OCI-LY7 (cell line): ENCODE results near the gene TXNDC2.
"Not testable (repeated sequence)": the region's sequence is repeated elsewhere in the genome, so short reads cannot be mapped to it uniquely, and the experiment has no call there.

ENCODE experiments used
- EZH2phosphoT487 ChIP-seq: fragments of 200-600 bp; sonication (generic); IDR thresholded peaks from 2 replicates; pipeline ENCODE4 v1.6.1; 2018; ENCODE audit warnings: low read depth, borderline replicate concordance, mild to moderate bottlenecking, mixed run types, antibody characterized with exemption, low read length, moderate library complexity, mixed read lengths
- TF ChIP-seq, protein P1 (sequence below): fragments of 200-600 bp; sonication (generic); conservative IDR thresholded peaks from 2 replicates; pipeline ENCODE4 v1.5.1; 2014; ENCODE audit warnings: mild to moderate bottlenecking, antibody characterized with exemption, low read length, moderate library complexity, mixed read lengths

DNA sequence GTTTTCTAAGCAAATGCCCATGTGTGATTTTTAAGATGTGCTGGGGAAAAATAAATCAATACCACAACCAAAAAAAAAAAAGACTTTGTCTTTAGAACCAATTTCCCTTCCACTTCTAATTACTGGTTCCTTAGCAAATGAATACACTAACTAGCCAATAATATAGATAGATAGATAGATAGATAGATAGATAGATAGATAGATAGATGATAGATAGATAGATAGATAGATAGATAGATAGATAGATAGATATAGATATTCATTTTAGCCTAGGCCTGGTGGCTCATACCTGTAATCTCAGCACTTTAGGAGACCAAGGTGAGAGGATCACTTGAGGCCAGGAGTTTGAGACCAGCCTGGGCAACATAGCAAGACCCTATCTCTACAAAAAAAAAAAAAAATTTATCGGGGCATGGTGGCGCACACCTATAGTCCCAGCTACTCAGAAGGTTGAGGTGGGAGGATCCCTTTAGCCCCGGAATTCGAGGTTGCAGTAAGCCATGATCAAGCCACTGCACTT is 28.2 kb upstream of the TXNDC2 start:
- TF ChIP-seq, protein P1, sequence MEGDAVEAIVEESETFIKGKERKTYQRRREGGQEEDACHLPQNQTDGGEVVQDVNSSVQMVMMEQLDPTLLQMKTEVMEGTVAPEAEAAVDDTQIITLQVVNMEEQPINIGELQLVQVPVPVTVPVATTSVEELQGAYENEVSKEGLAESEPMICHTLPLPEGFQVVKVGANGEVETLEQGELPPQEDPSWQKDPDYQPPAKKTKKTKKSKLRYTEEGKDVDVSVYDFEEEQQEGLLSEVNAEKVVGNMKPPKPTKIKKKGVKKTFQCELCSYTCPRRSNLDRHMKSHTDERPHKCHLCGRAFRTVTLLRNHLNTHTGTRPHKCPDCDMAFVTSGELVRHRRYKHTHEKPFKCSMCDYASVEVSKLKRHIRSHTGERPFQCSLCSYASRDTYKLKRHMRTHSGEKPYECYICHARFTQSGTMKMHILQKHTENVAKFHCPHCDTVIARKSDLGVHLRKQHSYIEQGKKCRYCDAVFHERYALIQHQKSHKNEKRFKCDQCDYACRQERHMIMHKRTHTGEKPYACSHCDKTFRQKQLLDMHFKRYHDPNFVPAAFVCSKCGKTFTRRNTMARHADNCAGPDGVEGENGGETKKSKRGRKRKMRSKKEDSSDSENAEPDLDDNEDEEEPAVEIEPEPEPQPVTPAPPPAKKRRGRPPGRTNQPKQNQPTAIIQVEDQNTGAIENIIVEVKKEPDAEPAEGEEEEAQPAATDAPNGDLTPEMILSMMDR = not testable (repeated sequence)
- not testable (repeated sequence) for TF ChIP-seq EZH2phosphoT487
